ENCODE data around the gene ALDH1L1.
"Not testable (repeated sequence)": the region's sequence is repeated elsewhere in the genome, so short reads cannot be mapped to it uniquely, and the experiment has no call there.

Gene ALDH1L1

DNA sequence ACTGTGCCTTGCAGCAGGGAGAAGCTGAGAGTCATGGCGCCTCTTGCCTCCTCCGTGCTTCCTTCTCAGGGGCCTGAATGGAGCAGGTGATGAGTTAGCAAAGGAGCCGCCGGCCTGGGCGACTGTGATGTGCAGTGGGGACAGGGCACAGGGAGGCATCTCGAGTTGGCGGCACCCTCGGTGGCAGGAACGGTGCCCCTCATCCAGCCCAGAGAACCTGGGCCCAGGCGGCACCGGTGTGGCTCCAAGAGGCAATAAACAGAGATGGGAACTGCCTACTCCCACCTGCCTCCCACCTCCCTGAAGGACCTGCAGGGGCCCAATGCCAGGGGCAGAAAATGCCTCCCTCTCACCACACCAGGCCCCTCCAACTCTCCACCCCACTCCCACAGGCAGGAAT is 102.6 kb downstream of the ALDH1L1 start:
- H3K27me3 ChIP-seq = no peaks in the 10 kb centered on the region
- no peak for TF ChIP-seq Cebpa-rat (IDR thresholded peaks at IDR 0.05)

DNA sequence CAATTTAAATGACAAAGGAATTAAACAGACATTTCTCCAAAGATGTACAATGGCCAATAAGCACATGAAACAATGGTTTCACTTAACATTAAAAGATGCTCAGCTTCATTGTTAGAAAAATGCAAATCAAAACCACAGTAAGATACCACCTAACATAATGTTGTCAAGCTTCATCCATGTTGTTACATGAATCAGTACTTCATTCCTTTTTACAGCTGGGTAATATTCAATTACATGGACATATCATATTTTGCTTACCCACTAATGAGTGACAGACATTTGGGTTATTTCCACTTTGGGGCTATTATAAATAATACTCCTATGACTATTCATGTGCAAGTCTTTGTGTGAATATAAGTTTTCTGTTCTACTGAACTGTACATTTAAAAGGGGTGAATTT is 104.2 kb downstream of the ALDH1L1 start:
- Histone ChIP-seq H3K4me3 (no peak overlapping the region), H3K4me2 (no peak overlapping the region), H3K4me1 (no peaks in the 10 kb centered on the region), H3K9me3 (peaks cover 8% of the 10 kb centered on the region), H3K36me3 (peaks cover 5% of the 10 kb centered on the region; the same call in 1 of the 2 replicates), H3K27me3 (no peaks in the 10 kb centered on the region), H4K20me1 (peaks cover 14% of the 10 kb centered on the region; the same call in 1 of the 2 replicates), H3K9ac (no peak overlapping the region), H3K27ac (no peak overlapping the region)
- TF ChIP-seq Cebpa-rat (IDR thresholded peaks at IDR 0.05) = no peak

More for the DNA sequence above, 102.6 kb downstream of the ALDH1L1 start:
- Histone ChIP-seq H3K4me2 (no peak overlapping the region), H3K9me3 (peaks cover 5% of the 10 kb centered on the region), H3K4me1 (peaks cover 3% of the 10 kb centered on the region), H3K36me3 (peaks cover 1% of the 10 kb centered on the region; the same call in 1 of the 2 replicates), H3K9ac (no peak overlapping the region), H4K20me1 (peaks cover 14% of the 10 kb centered on the region; the same call in 1 of the 2 replicates), H3K27ac (no peak overlapping the region), H3K4me3 (no peak overlapping the region)

GRCh38 chr3:126070146-126070545 is 110.2 kb downstream of the ALDH1L1 start:
- Histone ChIP-seq H3K9me3 (peaks cover 8% of the 10 kb centered on the region), H3K4me1 (peaks cover 8% of the 10 kb centered on the region), H3K27me3 (no peaks in the 10 kb centered on the region), H3K4me3 (no peak overlapping the region), H4K20me1 (no peaks in the 10 kb centered on the region), H3K36me3 (peaks cover 23% of the 10 kb centered on the region), H3K27ac (no peak overlapping the region), H3K9ac (no peak overlapping the region), H3K4me2 (no peak overlapping the region)
- TF ChIP-seq Cebpa-rat (IDR thresholded peaks at IDR 0.05) = no peak

DNA sequence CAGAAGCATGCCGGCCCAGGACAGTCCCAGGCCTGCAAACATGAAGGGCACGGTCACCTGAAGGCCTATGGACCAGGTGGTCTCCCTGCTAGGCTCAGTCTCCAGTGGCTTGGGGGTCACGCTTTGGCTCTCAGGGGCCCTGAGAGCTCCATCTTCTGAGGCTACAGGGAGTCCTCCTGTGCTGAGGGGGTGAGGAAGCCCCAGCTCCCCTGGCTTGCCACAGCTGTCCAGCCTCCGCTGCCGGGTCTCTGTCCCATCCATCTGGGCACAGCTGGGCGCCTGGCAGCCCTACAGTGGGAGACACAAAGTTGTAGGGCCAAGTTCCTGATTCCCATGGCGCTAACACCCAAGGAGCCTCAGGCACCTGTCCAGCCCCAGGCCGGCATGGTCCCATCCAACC is 112.4 kb downstream of the ALDH1L1 start:
- no peak for TF ChIP-seq Cebpa-rat (IDR thresholded peaks at IDR 0.05)

GRCh38 chr3:126066676-126067075 is 113.7 kb downstream of the ALDH1L1 start:
- not testable (repeated sequence) for H3K4me3 ChIP-seq, H3K9ac ChIP-seq, H4K20me1 ChIP-seq, H3K9me3 ChIP-seq, H3K4me2 ChIP-seq, H3K27ac ChIP-seq, H3K27me3 ChIP-seq
- Histone ChIP-seq H3K4me1 (peaks cover 29% of the 10 kb centered on the region), H3K36me3 (peaks cover 18% of the 10 kb centered on the region)

More for the DNA sequence above, 112.4 kb downstream of the ALDH1L1 start:
- no peak overlapping the region for H3K27ac ChIP-seq
- no peaks in the 10 kb centered on the region for H4K20me1 ChIP-seq
- H3K9ac ChIP-seq = no peak overlapping the region
- peaks cover 5% of the 10 kb centered on the region for H3K9me3 ChIP-seq
- H3K4me2 ChIP-seq = no peak overlapping the region
- H3K4me1 ChIP-seq = peaks cover 29% of the 10 kb centered on the region
- H3K27me3 ChIP-seq = no peaks in the 10 kb centered on the region
- H3K36me3 ChIP-seq = peaks cover 23% of the 10 kb centered on the region
- H3K4me3 ChIP-seq = no peak overlapping the region

GRCh38 chr3:126065876-126066275 is 114.5 kb downstream of the ALDH1L1 start:
- no peak overlapping the region for H3K9ac ChIP-seq
- H3K9me3 ChIP-seq = no peaks in the 10 kb centered on the region; the same call in 1 of the 2 replicates
- peaks cover 29% of the 10 kb centered on the region for H3K4me1 ChIP-seq
- no peaks in the 10 kb centered on the region for H3K27me3 ChIP-seq
- no peak overlapping the region for H3K4me3 ChIP-seq
- H3K36me3 ChIP-seq = peaks cover 18% of the 10 kb centered on the region
- no peaks in the 10 kb centered on the region for H4K20me1 ChIP-seq
- TF ChIP-seq Cebpa-rat (IDR thresholded peaks at IDR 0.05) = no peak
- no peak overlapping the region for H3K4me2 ChIP-seq
- H3K27ac ChIP-seq = no peak overlapping the region

DNA sequence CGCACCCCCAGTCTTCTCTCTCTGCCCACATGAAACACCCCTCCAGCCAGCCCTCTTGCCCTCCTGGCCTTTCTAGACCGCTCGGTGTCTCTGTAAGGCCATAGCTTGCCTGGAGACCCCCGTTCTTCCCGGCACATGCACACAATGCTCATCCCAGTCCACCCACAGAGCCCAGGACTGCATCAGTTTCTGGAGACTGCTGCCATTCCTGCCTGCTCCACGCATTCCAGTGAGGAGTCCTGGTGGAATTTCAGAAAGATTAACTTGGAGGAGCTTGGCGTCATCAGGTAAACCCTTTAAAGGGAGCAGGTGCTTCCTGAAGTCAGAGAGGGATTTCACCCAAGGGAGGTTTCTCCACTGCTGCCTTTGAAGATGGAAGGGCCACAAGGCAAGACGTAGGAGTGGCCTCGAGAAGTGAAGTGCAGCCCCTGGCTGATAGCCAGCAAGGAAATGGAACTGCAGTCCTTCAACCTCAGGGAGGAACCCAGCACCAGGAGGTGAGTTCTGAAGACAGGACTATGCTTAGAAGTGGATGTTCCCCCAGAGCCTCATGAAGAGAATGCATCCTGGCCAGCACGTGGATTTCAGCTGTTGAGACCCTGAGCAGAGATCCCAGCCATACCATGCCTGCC is 115.6 kb downstream of the ALDH1L1 start:
- Histone ChIP-seq H3K4me2 (peak overlapping the region; percentile 57), H4K20me1 (no peaks in the 10 kb centered on the region), H3K27me3 (no peaks in the 10 kb centered on the region), H3K4me1 (peaks cover 29% of the 10 kb centered on the region), H3K4me3 (no peak overlapping the region), H3K27ac (peak overlapping the region; percentile 23; the same call in 1 of the 2 replicates), H3K9me3 (no peaks in the 10 kb centered on the region; the same call in 1 of the 2 replicates), H3K36me3 (peaks cover 18% of the 10 kb centered on the region), H3K9ac (no peak overlapping the region)
- no peak for TF ChIP-seq Cebpa-rat (IDR thresholded peaks at IDR 0.05)

DNA sequence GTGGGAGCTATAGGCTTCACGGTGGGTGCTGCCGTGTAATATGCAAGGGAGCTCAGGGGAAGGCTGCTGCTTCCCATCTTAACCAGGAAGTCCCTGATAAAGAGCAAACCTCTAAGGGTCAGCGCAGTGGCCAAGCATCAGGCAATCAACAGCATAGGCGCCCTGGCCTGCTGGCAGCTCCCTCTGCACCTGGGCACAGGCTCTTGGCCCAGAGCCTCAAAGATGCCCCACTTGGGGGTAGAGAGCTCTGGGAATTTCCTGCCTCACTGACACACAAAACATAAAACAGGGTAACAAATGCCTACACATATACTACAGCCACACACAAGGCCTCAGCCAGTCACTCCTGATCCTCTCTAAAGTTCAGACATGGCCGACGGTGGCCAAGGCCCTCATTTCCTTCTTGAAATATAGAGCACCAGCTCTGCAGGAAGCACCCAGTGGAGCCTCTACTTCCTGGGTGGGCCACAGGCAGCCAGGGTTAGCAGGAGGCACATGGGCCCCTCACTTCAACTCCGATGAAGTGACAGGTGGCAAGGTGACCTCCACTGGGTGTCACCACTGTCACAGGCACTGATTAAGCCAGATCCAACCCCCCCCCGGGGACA is 116.9 kb downstream of the ALDH1L1 start:
- Histone ChIP-seq H3K9me3 (no peaks in the 10 kb centered on the region; the same call in 1 of the 2 replicates), H3K36me3 (peaks cover 18% of the 10 kb centered on the region), H3K4me2 (peak overlapping the region; percentile 57), H3K4me1 (peaks cover 29% of the 10 kb centered on the region), H3K9ac (no peak overlapping the region), H4K20me1 (no peaks in the 10 kb centered on the region), H3K4me3 (no peak overlapping the region), H3K27ac (peak overlapping the region; percentile 31; the same call in 1 of the 2 replicates), H3K27me3 (no peaks in the 10 kb centered on the region)
- no peak for TF ChIP-seq Cebpa-rat (IDR thresholded peaks at IDR 0.05)

GRCh38 chr3:126061301-126062032 is 118.9 kb downstream of the ALDH1L1 start:
- Histone ChIP-seq H3K9ac (no peak overlapping the region), H3K4me1 (peaks cover 29% of the 10 kb centered on the region), H3K9me3 (no peaks in the 10 kb centered on the region), H3K36me3 (peaks cover 6% of the 10 kb centered on the region; the same call in 1 of the 2 replicates), H3K27ac (no peak overlapping the region), H3K4me3 (no peak overlapping the region), H3K4me2 (no peak overlapping the region), H4K20me1 (no peaks in the 10 kb centered on the region), H3K27me3 (no peaks in the 10 kb centered on the region)
- TF ChIP-seq Cebpa-rat (IDR thresholded peaks at IDR 0.05) = no peak
